Measurements from ENCODE around the gene MCU.

- TF ChIP-seq EP300 (IDR thresholded peaks at IDR 0.05; ENCODE audit: borderline replicate concordance in 1 of 2, low read depth in 1 of 2, low read length in 1 of 2) (no peak), POLR2AphosphoS5 (IDR thresholded peaks at IDR 0.05; ENCODE audit: low read depth, low read length) (no peak), ZBTB33 (IDR thresholded peaks at IDR 0.05; ENCODE audit: borderline replicate concordance, low read depth) (no peak), TCF12 (IDR thresholded peaks at IDR 0.05) (no peak), EZH2phosphoT487 (IDR thresholded peaks at IDR 0.05; ENCODE audit: borderline replicate concordance, low read depth) (no peak), CHD2 (IDR thresholded peaks at IDR 0.05; ENCODE audit: low read length, partially characterized antibody) (no peak), TAF1 (IDR thresholded peaks at IDR 0.05; ENCODE audit: borderline replicate concordance, low read depth, low read length) (no peak), MXI1 (IDR thresholded peaks at IDR 0.05; ENCODE audit: low read depth, low read length) (no peak)
- TF ChIP-seq, protein P1, sequence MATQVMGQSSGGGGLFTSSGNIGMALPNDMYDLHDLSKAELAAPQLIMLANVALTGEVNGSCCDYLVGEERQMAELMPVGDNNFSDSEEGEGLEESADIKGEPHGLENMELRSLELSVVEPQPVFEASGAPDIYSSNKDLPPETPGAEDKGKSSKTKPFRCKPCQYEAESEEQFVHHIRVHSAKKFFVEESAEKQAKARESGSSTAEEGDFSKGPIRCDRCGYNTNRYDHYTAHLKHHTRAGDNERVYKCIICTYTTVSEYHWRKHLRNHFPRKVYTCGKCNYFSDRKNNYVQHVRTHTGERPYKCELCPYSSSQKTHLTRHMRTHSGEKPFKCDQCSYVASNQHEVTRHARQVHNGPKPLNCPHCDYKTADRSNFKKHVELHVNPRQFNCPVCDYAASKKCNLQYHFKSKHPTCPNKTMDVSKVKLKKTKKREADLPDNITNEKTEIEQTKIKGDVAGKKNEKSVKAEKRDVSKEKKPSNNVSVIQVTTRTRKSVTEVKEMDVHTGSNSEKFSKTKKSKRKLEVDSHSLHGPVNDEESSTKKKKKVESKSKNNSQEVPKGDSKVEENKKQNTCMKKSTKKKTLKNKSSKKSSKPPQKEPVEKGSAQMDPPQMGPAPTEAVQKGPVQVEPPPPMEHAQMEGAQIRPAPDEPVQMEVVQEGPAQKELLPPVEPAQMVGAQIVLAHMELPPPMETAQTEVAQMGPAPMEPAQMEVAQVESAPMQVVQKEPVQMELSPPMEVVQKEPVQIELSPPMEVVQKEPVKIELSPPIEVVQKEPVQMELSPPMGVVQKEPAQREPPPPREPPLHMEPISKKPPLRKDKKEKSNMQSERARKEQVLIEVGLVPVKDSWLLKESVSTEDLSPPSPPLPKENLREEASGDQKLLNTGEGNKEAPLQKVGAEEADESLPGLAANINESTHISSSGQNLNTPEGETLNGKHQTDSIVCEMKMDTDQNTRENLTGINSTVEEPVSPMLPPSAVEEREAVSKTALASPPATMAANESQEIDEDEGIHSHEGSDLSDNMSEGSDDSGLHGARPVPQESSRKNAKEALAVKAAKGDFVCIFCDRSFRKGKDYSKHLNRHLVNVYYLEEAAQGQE (IDR thresholded peaks at IDR 0.05; ENCODE audit: low read depth, low read length): no peak
- TF ChIP-seq, protein P2, sequence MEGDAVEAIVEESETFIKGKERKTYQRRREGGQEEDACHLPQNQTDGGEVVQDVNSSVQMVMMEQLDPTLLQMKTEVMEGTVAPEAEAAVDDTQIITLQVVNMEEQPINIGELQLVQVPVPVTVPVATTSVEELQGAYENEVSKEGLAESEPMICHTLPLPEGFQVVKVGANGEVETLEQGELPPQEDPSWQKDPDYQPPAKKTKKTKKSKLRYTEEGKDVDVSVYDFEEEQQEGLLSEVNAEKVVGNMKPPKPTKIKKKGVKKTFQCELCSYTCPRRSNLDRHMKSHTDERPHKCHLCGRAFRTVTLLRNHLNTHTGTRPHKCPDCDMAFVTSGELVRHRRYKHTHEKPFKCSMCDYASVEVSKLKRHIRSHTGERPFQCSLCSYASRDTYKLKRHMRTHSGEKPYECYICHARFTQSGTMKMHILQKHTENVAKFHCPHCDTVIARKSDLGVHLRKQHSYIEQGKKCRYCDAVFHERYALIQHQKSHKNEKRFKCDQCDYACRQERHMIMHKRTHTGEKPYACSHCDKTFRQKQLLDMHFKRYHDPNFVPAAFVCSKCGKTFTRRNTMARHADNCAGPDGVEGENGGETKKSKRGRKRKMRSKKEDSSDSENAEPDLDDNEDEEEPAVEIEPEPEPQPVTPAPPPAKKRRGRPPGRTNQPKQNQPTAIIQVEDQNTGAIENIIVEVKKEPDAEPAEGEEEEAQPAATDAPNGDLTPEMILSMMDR (IDR thresholded peaks at IDR 0.05): no peak
Measured at GRCh38 chr10:72895236-72895850, 203.4 kb downstream of the MCU start.

Measured in SK-N-SH (cell line).